HG02981 (cell line): ENCODE data around the gene SCUBE2.
A peak's percentile ranks its signal among the peaks of the same experiment; 100 is the strongest.

Experiments used
- ATAC-seq: cut with Tn5 transposase; IDR thresholded peaks from one replicate; pipeline ENCODE4 v1.9.1; 2021; ENCODE audit warnings: mild to moderate bottlenecking, moderate library complexity; ENCODE audit not compliant: unreplicated experiment

Gene SCUBE2

GRCh38 chr11:9091044-9091922 is at the start of gene SCUBE2:
Gene SCUBE2, minus strand, starts transcription at chr11:9091599. Its CDS starts 71 bp downstream, at chr11:9091528.
- no peak for ATAC-seq

DNA sequence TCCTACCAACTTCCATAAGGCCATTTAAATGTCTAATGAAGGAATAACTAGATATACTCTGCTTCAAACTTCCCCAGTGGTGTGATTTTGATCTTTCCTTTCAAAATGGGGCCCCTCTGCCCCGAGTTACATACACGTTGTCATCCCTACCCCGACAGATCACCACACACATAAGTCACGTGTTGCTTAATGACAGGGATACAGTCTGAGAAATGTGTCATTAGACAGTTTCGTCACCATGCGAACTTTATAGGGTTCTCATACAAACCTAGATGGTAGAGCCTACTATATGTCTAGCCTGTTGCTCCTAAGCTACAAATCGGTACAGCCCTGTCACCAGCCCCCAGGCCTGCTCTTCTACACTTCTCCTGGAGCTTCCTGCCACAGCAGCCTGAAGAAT is 49.8 kb upstream of the SCUBE2 start:
- no peak for ATAC-seq

- ATAC-seq, result no peak
Observed at GRCh38 chr11:9139628-9140357, 48.4 kb upstream of the SCUBE2 start.

GRCh38 chr11:9138612-9139579 is 47.5 kb upstream of the SCUBE2 start:
- ATAC-seq, result no peak

DNA sequence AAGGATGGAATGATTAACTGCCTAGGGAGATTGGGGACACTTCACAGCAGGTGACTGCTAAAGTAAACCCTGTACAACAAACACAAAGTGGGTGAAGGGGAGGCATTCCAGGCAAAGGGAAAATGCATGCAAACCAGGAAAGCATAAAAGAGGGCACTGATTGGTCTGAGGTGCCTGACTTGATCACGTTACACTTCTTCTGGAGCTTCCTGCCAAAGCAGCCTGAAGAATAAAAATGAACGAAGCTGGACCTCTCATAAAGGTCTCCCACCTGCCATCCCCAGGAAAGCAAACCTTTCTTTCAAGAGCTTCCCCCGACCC is 46.7 kb upstream of the SCUBE2 start:
- ATAC-seq, result no peak

DNA sequence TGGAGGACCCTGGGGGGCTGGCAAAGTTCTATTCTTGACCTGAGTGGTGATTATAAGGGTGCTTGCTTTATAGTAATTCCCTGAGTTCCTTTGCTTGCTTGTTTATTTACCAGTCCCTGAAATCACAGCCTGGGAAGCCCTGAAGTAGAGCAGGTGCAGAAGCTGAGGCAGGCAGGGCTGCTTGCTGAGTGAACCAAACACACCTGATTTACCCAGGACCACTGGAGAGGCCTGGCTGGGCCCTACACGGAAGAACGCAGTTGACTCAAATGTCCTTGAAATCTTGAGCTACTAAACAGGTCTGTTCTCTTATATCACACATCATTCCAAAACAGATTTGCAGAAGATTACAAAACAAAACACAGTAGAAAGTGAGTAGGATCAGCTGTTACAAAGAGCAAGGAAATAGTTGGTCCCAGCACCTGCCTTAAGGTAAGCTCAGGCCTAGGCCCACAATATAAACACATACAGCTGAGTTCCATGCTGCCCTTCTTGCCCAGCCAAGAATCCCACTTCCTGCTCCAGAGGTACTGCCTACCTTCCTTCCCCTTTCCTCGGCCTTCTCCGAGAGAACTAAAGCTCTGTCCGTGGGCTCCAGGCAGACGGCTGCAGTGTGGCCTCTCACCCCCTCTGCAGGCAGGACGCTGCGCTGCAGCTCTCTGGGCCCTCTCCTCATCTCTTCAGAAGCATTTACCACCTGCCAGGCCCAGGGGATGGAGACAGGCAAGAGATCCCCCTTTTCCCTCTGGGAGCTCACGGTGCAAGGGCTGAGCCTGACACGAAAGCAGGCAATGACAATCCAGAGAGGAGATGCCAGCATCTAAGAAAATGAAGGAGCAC is 46.1 kb upstream of the SCUBE2 start:
- peak; percentile 95 for ATAC-seq

DNA sequence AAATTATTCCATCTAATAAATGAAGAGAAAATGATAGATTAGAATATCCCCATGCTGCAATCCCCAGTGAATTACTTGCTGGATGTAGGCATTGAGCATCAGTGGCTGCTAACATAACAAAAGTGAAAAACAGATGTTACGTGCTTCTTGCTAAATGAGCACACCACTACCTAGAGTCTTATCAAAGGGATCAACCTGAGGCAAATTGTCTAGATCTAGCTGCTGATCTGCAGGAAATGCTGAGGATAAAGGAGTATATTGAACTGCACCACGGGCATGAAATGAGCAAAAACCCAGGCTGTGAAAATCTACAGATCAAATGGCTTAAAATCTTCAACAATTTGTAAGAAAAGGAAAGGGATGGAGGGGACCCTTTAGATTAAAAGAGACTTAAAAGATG is 45.3 kb upstream of the SCUBE2 start:
- no peak for ATAC-seq

- no peak for ATAC-seq
Observed at GRCh38 chr11:9133956-9134355, 42.6 kb upstream of the SCUBE2 start.

- ATAC-seq, result no peak
Observed at GRCh38 chr11:9132203-9132878, 40.9 kb upstream of the SCUBE2 start.

GRCh38 chr11:9130297-9130696 is 38.9 kb upstream of the SCUBE2 start:
- no peak for ATAC-seq

- no peak for ATAC-seq
Observed at GRCh38 chr11:9126636-9127035, 35.2 kb upstream of the SCUBE2 start.

- no peak for ATAC-seq
Observed at GRCh38 chr11:9125185-9125886, 33.9 kb upstream of the SCUBE2 start.

- no peak for ATAC-seq
Observed at GRCh38 chr11:9123595-9124304, 32.4 kb upstream of the SCUBE2 start.

DNA sequence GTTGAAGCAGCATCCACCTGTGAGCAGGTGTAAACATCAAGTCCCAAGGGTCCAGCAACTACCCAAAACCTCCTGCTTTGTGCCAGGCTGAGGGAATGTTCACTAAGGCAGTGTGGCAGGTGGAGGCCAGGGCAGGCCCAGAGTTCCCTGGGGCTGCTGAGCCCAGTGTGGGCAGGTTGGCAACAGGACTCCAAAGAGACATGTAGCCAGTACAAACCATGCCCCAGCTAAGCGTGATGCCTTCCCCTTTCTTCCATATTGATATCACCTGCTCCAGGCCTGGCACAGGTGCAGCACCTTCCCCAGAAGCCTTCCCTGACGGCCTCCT is 30.0 kb upstream of the SCUBE2 start:
- no peak for ATAC-seq

DNA sequence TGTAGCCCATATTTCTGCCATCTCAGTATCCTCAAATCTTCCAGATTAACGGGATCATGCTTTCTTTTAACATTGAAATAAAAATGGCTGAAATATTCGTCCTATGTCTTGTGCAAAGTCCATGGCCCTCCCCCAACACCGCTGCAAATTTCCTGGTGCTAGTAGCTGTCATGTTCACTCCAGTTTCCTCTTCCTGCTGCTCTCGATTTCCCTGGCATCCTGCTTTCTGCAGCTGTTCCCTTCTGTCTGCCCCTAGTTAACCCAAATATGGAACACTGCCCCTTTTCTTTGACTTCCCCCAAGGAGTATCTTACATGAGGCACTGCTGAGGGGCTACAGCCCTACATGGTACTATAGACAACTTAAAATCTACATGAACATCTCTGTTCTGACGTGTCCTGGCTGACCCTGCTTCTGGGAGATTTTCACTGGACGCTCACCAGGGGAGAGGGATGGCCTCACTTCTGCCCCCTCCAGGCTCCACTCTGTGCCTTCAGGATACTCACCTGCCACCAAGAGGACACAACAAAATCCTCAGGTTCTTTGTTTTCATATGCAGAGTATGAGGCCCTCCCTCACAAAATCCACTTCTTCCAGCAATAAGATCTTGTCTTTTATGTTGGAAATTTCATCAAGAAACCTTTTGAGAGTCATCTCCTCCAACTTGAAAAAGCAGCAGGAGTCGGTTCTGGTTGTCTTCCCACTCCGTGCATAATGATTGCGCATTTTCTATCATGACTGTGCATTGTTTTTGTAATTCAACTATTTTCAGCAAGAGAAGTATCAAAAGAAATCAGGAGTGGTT is 29.5 kb upstream of the SCUBE2 start:
- no peak for ATAC-seq

GRCh38 chr11:9118277-9118676 is 26.9 kb upstream of the SCUBE2 start:
- no peak for ATAC-seq

- ATAC-seq, result no peak
Observed at GRCh38 chr11:9112075-9112474, 20.7 kb upstream of the SCUBE2 start.
